CD4-positive, CD25-positive, alpha-beta regulatory T cell (primary cell): ENCODE results near the gene SDF4. TPM values are rescaled to one million over a fixed set of nuclear protein-coding genes. Genes with fewer than 3 reads are reported as not detected.

Experiments used
- ATAC-seq, 2 donors: fragments of 150-1000 bp; cut with Tn5 transposase; one replicate each; pipeline ENCODE4 v1.10.0; 2021; ENCODE audit warnings: low read depth in 2 of 2, moderate number of reproducible peaks in 2 of 2, moderate library complexity in 1 of 2
- DNase-seq, 3 donors: peaks; one replicate each; pipeline versions ENCODE4 v3.0.0 to v3.0.0-alpha.2; 2012 to 2022; ENCODE audit warnings: mixed read lengths in 1 of 3
- H3K27ac ChIP-seq: one replicate; pipeline ENCODE4 v1.7.0; 2013; ENCODE audit warnings: mild to moderate bottlenecking, low read length; ENCODE audit not compliant: insufficient read depth, poor library complexity, severe bottlenecking
- H3K27me3 ChIP-seq: one replicate; pipeline ENCODE4 v1.7.0; 2013; ENCODE audit warnings: low read length; ENCODE audit not compliant: control insufficient read depth, insufficient read depth
- H3K36me3 ChIP-seq: one replicate; pipeline ENCODE4 v1.7.0; 2013; ENCODE audit warnings: mild to moderate bottlenecking, low read length, moderate library complexity; ENCODE audit not compliant: control insufficient read depth, insufficient read depth
- H3K4me1 ChIP-seq: 2 replicates; pipeline ENCODE4 v1.7.0; 2013; ENCODE audit warnings: mild to moderate bottlenecking, low read length; ENCODE audit not compliant: insufficient read depth, control insufficient read depth, poor library complexity, severe bottlenecking
- H3K4me3 ChIP-seq: one replicate; pipeline ENCODE4 v1.7.0; 2013; ENCODE audit warnings: low read depth, mild to moderate bottlenecking, low read length, moderate library complexity
- H3K9me3 ChIP-seq, 2 experiments: 1 replicate in 1 of 2; 2 replicates in 1 of 2; pipeline ENCODE4 v1.7.0; 2013; ENCODE audit warnings: low read length in 2 of 2, mild to moderate bottlenecking in 1 of 2, moderate library complexity in 1 of 2; ENCODE audit not compliant: control insufficient read depth in 2 of 2
- H3K27ac Mint-ChIP-seq, 3 donors: one replicate each; pipeline ENCODE4 v1.8.0; 2020 to 2022; ENCODE audit warnings: mild to moderate bottlenecking in 3 of 3, mixed read lengths in 3 of 3, moderate library complexity in 2 of 3
- H3K27me3 Mint-ChIP-seq: one replicate; pipeline ENCODE4 v1.8.0; 2022; ENCODE audit warnings: mild to moderate bottlenecking, mixed read lengths
- H3K36me3 Mint-ChIP-seq: one replicate; pipeline ENCODE4 v1.8.0; 2020; ENCODE audit warnings: mixed read lengths
- H3K4me1 Mint-ChIP-seq, 4 donors: one replicate each; pipeline ENCODE4 v1.8.0; 2020 to 2022; ENCODE audit warnings: mixed read lengths in 4 of 4, mild to moderate bottlenecking in 1 of 4
- H3K4me3 Mint-ChIP-seq, 4 donors: one replicate each; pipeline ENCODE4 v1.8.0; 2020 to 2022; ENCODE audit warnings: mild to moderate bottlenecking in 4 of 4, mixed read lengths in 4 of 4, moderate library complexity in 3 of 4
- H3K9me3 Mint-ChIP-seq, 7 donors: one replicate each; pipeline ENCODE4 v1.8.0; 2020 to 2022; ENCODE audit warnings: mixed read lengths in 7 of 7, mild to moderate bottlenecking in 3 of 7, moderate library complexity in 2 of 7
- polyA plus RNA-seq, 4 donors: library from polyadenylated mRNA; unstranded; fragments of 300-500 nt; fragmentation: Illumina TruSeq; gene quantifications; one replicate each; pipeline ENCODE4 v1.2.3, GENCODE V29; 2021
- total RNA-seq: library from RNA; stranded (reverse); gene quantifications from one replicate; pipeline ENCODE4 v1.2.3, GENCODE V29; 2022

Gene SDF4
- total and polyA plus RNA-seq, 5 donors from 2014 or later, result 70.3 to 165 (median 103) TPM

DNA sequence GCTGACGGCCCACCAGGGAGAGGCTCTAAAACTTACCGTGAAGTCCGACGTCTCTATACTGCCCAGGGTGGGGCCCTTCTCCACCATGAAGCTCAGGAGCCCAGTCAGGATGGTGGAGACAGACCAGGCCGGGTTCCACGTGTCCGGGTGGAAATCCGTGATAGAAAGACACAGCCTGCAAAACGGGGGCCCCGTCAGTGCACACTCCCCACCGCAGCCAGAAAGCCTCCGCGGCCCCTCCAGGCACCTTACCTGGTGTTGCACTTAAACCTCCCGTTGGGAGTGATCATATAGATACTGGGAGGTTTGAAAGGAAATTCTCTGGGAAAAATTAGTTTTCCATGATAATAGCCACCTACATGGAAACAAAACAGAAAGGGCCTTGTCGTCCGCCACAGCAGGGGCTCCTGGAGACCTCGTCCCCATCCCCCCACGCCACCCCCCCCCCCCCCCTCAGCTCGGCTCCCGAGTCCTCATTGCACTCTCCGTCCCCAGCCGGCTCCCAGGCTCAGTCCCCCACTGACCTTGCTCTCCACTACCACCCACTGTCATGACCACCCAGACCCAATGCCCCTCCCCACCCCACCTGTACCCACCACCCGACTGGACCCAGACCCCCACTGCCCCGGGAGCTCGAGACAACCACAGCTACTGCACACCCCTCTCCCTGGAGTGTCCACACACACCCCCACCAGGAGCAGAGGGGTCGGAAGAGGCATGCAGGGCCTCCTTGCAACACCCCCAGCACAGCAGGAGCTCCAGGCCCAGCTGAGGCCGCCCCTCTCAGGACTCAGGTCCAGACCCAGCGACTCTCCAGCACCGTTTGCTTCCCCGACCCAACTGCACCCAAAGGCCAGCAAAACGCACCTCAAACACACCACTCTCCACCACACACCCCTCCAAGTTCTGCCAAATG lies 25.4 kb upstream of the SDF4 start:
- Mint-ChIP-seq H3K27me3 (no peaks in the 10 kb centered on the region), H3K4me1 (peaks cover 0 to 18% (median 4%) of the 10 kb centered on the region in 4 donors), H3K4me3 (no peak overlapping the region), H3K36me3 (peaks cover 15% of the 10 kb centered on the region), H3K27ac (no peak overlapping the region), H3K9me3 (no peaks in the 10 kb centered on the region)
- no peak for ATAC-seq
- Histone ChIP-seq H3K27me3 (no peaks in the 10 kb centered on the region), H3K4me3 (no peak overlapping the region), H3K27ac (no peak overlapping the region), H3K9me3 (no peaks in the 10 kb centered on the region), H3K36me3 (peaks cover 43% of the 10 kb centered on the region), H3K4me1 (no peaks in the 10 kb centered on the region)
- DNase-seq, result no peak

DNA sequence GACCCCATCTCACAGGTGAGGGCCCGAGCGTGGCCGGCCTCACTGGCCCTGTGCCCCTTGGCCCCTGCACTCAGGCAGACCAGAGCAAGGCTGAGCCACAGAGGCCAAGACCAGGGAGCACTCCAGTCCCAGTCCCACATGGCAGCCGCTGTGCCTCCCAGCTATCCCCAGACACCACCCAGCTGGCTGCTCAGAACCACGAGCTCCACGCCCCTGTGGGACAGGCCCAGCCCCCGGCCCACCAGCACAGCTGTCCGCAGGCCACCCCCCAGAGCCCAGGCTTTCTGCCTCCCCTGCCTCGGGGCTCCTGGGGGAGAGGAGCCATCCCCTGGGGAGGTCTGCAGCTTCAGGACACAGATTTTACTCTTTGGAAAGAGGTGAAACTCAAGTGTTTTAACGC lies 23.8 kb upstream of the SDF4 start:
- H3K36me3 ChIP-seq, result peaks cover 34% of the 10 kb centered on the region
- Mint-ChIP-seq H3K9me3 (no peaks in the 10 kb centered on the region), H3K4me1 (peaks cover 0 to 20% (median 8%) of the 10 kb centered on the region in 4 donors), H3K27ac (no peak overlapping the region), H3K27me3 (no peaks in the 10 kb centered on the region), H3K36me3 (peaks cover 10% of the 10 kb centered on the region), H3K4me3 (no peak overlapping the region)
- H3K9me3 ChIP-seq, result no peaks in the 10 kb centered on the region
- no peak for DNase-seq
- H3K4me3 ChIP-seq, result no peak overlapping the region
- H3K27ac ChIP-seq, result no peak overlapping the region
- ATAC-seq, result no peak
- H3K27me3 ChIP-seq, result no peaks in the 10 kb centered on the region
- H3K4me1 ChIP-seq, result peaks cover 9% of the 10 kb centered on the region

DNA sequence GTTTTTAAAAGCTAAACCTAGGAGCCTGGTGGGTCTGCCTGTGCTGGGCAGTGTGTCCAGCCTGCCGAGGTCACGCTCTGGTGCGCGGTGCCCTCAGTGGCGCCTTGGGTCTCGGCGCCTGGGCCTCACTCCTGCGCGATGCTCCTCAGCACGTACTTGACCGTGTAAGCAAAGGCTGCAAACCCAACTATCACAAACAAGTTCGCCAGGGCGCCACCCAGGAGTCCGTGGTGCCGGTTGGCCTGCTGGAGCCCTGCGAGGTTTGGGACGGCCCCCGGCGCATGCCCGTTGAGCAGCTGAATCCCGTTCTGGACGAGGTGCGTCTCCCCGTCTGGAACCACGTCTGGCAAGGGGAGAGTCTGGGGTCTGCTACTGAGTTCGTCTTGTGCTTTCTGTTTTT lies 23.3 kb upstream of the SDF4 start:
- no peak for ATAC-seq
- Mint-ChIP-seq H3K27ac (no peak overlapping the region), H3K4me1 (peaks cover 0 to 21% (median 9%) of the 10 kb centered on the region in 4 donors), H3K27me3 (no peaks in the 10 kb centered on the region), H3K36me3 (peaks cover 10% of the 10 kb centered on the region), H3K4me3 (no peak overlapping the region), H3K9me3 (no peaks in the 10 kb centered on the region)
- Histone ChIP-seq H3K9me3 (no peaks in the 10 kb centered on the region), H3K4me3 (no peak overlapping the region), H3K27ac (no peak overlapping the region), H3K27me3 (no peaks in the 10 kb centered on the region), H3K36me3 (peaks cover 29% of the 10 kb centered on the region), H3K4me1 (peaks cover 14% of the 10 kb centered on the region)
- DNase-seq, result no peak

DNA sequence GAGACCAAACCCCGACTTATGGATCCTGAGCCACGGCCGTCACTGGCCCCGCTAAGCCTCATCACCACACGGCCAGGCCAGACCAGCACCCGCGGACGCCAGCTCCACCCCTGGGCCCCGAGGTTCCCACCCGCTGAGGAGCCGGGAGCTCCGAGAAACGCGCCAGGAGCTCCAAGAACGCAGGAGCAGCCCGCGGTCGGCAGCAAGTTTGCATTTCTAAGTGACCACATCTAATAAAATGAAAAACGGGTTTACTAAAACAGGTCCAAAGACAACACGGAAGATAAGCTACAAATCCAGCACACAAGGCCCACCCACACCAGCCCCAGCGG lies 22.8 kb upstream of the SDF4 start:
- H3K27me3 ChIP-seq, result no peaks in the 10 kb centered on the region
- peaks cover 0 to 20% (median 9%) of the 10 kb centered on the region in 4 donors for H3K4me1 Mint-ChIP-seq
- H3K36me3 ChIP-seq, result peaks cover 25% of the 10 kb centered on the region
- no peak for DNase-seq
- ATAC-seq, result no peak
- H3K27ac Mint-ChIP-seq, result no peak overlapping the region
- no peaks in the 10 kb centered on the region for H3K27me3 Mint-ChIP-seq
- no peaks in the 10 kb centered on the region for H3K9me3 Mint-ChIP-seq
- no peaks in the 10 kb centered on the region for H3K9me3 ChIP-seq
- H3K4me3 ChIP-seq, result no peak overlapping the region
- no peak overlapping the region for H3K4me3 Mint-ChIP-seq
- H3K4me1 ChIP-seq, result peaks cover 16% of the 10 kb centered on the region
- H3K27ac ChIP-seq, result no peak overlapping the region
- H3K36me3 Mint-ChIP-seq, result peaks cover 10% of the 10 kb centered on the region

DNA sequence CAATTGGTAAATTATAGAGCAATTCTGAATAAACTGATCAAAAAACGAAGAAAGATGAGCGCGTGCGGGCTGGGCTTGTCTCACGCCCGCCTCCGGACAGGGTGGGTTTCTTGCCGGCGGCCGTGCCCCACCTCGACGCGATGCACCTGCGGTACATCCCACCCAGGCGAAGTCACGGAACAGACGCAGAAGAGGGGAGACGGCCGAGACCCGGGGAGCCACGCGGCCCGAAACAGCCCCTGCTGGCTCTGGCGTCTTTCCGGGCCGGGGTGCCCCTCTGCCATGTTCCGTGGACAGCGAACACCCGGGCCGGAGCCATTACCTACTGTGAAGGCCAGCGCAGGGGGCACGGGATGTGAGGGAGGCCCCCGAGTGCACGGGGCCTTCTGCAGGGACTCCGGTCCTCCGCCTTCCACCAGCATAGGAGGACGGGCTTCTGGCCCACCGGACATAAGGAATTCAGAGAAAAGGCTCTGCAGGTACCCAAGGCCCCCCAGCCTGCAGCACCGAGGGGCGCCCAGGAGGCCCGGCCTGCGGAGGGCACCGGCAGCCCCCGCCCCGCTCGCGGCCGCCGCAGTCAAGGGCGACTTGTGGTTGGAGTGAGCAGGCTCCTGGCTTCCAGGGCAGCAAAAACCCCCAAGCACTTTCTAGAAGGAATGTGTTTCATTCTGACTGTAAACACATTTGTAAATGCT lies 22.3 kb upstream of the SDF4 start:
- no peak for DNase-seq
- ATAC-seq, result no peak
- H3K4me3 ChIP-seq, result no peak overlapping the region
- no peaks in the 10 kb centered on the region for H3K27me3 ChIP-seq
- H3K36me3 ChIP-seq, result peaks cover 23% of the 10 kb centered on the region
- peaks cover 16% of the 10 kb centered on the region for H3K4me1 ChIP-seq
- Mint-ChIP-seq H3K27ac (no peak overlapping the region), H3K4me1 (peaks cover 0 to 22% (median 9%) of the 10 kb centered on the region in 4 donors), H3K27me3 (no peaks in the 10 kb centered on the region), H3K4me3 (no peak overlapping the region), H3K9me3 (no peaks in the 10 kb centered on the region), H3K36me3 (peaks cover 10% of the 10 kb centered on the region)
- H3K9me3 ChIP-seq, result no peaks in the 10 kb centered on the region
- no peak overlapping the region for H3K27ac ChIP-seq

DNA sequence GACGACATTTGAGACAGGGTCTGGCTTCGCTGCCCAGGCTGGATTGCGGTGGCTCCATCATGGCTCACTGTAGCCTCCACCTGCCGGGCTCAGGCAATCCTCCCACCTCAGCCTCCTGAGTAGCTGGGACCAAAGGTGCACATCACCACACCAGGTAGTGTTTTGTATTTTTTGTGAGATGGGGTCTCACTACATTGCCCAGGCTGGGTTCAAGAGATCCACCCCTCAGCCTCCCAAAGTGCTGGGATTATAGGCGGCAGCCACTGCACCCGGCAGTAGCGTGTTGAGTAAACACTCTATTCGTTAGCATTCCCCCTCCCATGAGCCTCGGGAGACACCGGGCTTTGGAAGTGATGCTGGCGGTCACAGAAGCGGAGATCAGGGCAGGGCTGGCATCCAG lies 21.5 kb upstream of the SDF4 start:
- Histone ChIP-seq H3K4me3 (no peak overlapping the region), H3K4me1 (peaks cover 16% of the 10 kb centered on the region), H3K27ac (no peak overlapping the region), H3K36me3 (peaks cover 19% of the 10 kb centered on the region), H3K9me3 (no peaks in the 10 kb centered on the region), H3K27me3 (no peaks in the 10 kb centered on the region)
- peaks cover 0 to 22% (median 9%) of the 10 kb centered on the region in 4 donors for H3K4me1 Mint-ChIP-seq
- no peaks in the 10 kb centered on the region for H3K9me3 Mint-ChIP-seq
- no peaks in the 10 kb centered on the region for H3K27me3 Mint-ChIP-seq
- no peak for DNase-seq
- H3K36me3 Mint-ChIP-seq, result peaks cover 10% of the 10 kb centered on the region
- no peak for ATAC-seq
- H3K4me3 Mint-ChIP-seq, result no peak overlapping the region
- no peak overlapping the region for H3K27ac Mint-ChIP-seq

DNA sequence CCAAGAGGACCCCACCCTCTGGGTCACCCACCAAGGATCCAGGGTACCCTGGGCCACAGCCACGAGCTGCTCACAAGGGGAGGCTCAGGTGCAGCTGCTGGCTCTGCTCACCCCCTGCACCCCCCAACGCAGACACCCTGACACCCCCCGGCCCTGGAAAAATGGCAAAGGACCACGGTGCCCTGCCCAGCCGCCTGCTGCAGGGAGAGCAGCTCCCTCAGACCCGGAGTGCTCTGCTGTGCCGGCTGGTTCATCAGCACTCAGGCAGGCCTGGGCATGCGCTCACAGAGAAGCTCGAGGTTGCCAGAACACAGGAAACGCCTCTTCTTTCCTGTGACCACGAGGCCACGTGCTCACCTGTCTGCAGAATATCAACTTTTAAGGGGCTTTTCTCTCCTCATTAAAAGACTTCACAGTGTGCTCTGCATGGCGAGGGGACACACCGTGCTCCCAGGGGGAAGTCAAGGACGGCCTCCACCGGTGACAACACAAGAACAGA lies 19.0 kb upstream of the SDF4 start:
- H3K27ac Mint-ChIP-seq, result peak overlapping the region in 2 of 3 donors; percentile 66 to 85

More for the DNA sequence above, 19.0 kb upstream of the SDF4 start:
- H3K4me1 ChIP-seq, result peaks cover 19% of the 10 kb centered on the region
- ATAC-seq, result peak; percentile 83 to 88
- H3K4me3 Mint-ChIP-seq, result peak overlapping the region in 3 of 4 donors; percentile 40 to 73 (median 64)
- H3K9me3 Mint-ChIP-seq, result no peaks in the 10 kb centered on the region
- H3K36me3 Mint-ChIP-seq, result peaks cover 5% of the 10 kb centered on the region
- H3K4me1 Mint-ChIP-seq, result peaks cover 0 to 22% (median 6%) of the 10 kb centered on the region in 4 donors
- peak overlapping the region; percentile 73 for H3K27ac ChIP-seq
- H3K9me3 ChIP-seq, result no peaks in the 10 kb centered on the region
- peaks cover 4% of the 10 kb centered on the region for H3K27me3 Mint-ChIP-seq
- no peak overlapping the region for H3K4me3 ChIP-seq
- peak; percentile 61 to 88 (median 72) for DNase-seq
- H3K27me3 ChIP-seq, result no peaks in the 10 kb centered on the region
- peaks cover 12% of the 10 kb centered on the region for H3K36me3 ChIP-seq
